ENCODE measurements around the gene PCSK5.

GRCh38 chr9:76247426-76247825, 357.0 kb downstream of the PCSK5 start:
- no peak for TF ChIP-seq CTCF (IDR thresholded peaks at IDR 0.05; ENCODE audit: borderline replicate concordance, extremely low read depth, low read length, poor library complexity, severe bottlenecking)
- TF ChIP-seq EZH2 (IDR thresholded peaks at IDR 0.05; ENCODE audit: borderline replicate concordance, low read depth, low read length, severe bottlenecking) = no peak

Data from DND-41 (cell line).